SKM-1 treated with dmso at 0.1 percent for 144 hours (cell line): ENCODE measurements around the gene LGSN.
"Not testable (repeated sequence)": the region's sequence is repeated elsewhere in the genome, so short reads cannot be mapped to it uniquely, and the experiment has no call there.

Experiments used
- DNase-seq: peaks from one replicate; lab custom pipeline; 2025; ENCODE audit not compliant: unreplicated experiment; lab: John Stamatoyannopoulos, UW

LGSN gene

DNA sequence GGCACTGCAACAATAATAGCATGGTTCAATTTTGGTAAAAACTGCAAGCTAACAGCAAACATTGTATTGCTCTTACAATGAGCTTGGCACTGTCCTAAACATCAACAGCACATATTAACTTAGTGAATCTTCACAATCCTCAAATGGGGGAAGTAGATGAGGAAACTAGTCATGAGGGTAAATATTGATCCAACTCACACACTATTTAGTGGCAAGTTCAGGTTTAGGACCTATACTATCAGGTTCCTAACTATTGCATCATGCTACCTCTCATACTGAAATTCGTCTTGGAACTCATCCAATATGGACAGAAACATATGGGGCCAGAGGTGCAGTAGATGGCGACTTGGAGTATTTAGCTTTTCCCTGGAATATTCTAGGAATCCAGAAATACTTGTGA, 74.4 kb downstream of the LGSN start:
- no peak for DNase-seq

DNA sequence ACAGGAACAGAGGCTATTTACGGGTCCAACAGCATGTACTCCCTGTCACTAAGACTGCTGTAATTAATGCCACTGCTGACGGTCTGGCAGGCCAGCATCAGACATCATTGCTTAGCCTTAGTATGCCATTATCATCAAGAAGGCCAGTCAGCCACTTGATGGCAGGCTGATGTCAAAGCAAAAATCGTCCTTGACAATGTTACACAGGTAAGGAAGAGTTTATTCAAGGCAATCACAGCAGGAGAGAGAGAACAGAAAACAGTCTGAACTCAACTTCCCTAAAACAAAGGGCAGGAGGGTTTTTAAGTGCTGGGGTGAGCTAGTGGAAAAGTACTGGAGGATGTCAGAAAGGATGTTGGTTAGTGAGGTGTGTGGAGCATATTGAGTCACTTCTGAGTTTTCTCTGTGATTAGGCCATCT, 83.4 kb downstream of the LGSN start:
- DNase-seq: peak; percentile 38

DNA sequence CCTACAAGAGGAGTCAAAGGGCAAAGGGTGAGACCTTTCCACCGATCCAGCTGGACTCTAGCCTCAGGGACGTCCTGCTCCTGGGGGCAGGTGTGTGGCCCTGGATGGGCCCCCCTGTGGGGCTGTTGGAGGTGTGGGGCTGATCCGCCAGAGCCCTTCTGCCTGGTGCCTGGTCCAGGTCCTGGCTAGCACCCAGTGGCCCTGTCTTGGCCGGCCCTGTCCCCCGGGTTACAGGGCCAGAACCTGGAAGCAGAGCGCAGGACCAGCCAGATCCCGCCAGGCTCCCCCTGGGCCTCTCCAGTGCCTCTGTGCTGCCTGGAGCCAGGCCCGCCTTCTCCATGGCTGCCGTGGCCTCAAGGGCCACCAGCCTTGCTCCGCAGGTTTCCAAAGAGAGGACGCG, 89.3 kb downstream of the LGSN start:
- DNase-seq: not testable (repeated sequence)

DNA sequence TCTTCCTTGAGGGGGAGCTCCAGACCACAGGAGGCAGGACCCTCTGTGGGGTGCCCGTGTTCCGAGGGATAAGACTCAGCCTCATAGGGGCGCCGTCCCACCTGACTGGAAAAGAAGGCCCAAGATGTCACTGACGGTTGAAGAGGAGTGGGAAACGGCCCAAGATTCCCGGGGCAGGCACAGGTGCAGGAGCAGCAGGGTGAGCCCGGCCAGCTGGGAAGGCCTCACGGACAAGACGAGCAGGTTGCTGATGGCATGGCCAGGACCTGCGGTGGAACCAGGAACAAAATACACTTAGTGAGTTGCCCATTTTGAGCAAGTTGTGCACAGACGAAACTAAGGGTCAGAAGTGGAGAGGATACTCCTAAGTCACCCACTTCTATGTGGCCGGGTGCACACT, 89.8 kb downstream of the LGSN start:
- DNase-seq: not testable (repeated sequence)

DNA sequence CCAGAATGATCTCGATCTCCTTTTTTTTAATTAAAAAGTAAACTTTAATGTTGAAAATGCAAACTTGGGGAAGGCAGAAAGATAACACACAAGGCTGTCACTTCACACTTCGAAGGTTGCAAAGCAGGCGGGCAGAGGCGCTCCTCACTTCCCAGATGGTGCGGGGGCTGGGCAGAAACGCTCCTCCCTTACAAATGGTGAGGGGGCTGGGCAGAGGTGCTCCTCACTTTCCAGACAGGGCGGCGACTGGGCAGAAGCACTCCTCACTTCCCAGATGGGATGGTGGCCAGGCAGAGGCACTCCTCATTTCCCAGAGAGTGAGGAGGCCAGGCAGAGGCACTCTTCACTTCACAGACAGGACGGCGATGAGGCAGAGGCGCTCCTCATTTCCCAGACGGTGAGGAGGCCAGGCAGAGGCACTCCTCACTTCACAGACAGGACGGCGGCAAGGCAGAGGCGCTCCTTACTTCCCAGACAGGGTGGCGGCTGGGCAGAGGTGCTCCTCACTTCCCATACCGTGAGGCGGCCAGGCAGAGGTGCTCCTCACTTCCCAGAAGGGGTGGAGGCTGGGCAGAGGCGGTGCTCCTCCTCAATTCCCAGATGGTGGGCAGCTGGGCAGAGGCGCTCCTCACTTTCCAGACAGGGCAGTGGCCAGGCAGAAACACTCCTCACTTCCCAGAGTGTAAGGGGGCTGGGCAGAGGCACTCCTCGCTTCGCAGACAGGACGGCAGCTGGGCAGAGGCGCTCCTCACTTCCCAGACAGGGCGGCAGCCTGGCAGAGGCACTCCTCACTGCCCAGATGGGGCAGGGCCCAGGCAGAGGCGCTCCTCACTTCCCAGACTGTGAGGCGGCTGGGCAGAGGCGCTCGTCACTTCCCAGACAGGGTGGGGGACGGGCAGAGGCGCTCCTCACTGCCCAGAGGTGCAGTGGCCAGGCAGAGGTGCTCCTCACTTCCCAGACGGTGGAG, 91.6 kb downstream of the LGSN start:
- DNase-seq: not testable (repeated sequence)

DNA sequence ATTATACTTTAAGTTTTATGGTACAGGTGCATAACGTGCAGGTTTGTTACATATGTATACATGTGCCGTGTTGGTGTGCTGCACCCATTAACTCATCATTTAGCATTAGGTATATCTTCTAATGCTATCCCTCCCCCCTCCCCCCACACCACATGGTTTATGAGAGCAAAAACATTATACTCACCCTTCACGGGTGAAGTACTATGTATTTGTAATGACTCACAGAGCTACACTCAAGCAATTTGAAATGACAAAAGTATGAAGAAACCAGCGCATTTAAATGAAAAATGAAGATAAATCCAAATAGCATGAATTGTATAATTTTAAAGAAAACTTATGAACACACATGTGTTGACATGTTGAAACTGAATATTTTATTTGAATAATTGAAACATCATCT, 93.8 kb downstream of the LGSN start:
- not testable (repeated sequence) for DNase-seq
